Inflammatory macrophage treated with lipopolysaccharide for 4 hours (primary cell): ENCODE results near the gene HSFX3.
A peak's percentile ranks its signal among the peaks of the same experiment; 100 is the strongest.
"Not testable (repeated sequence)": the region's sequence is repeated elsewhere in the genome, so short reads cannot be mapped to it uniquely, and the experiment has no call there.

Experiments used
- DNase-seq: peaks from one replicate; pipeline ENCODE4 v3.0.0-alpha.2; 2020

The HSFX3 gene

GRCh38 chrX:149516604-149517003, 33.1 kb downstream of the HSFX3 start:
- DNase-seq, result no peak

- peak; percentile 23 for DNase-seq
These were observed 33.6 kb downstream of the HSFX3 start for GRCh38 chrX:149515954-149516602.

GRCh38 chrX:149513825-149514428, 35.8 kb downstream of the HSFX3 start:
- no peak for DNase-seq

- peak; percentile 51 for DNase-seq
These were observed 37.4 kb downstream of the HSFX3 start for GRCh38 chrX:149512225-149512885.

GRCh38 chrX:149511081-149511480, 38.6 kb downstream of the HSFX3 start:
- no peak for DNase-seq

GRCh38 chrX:149510386-149510785, 39.3 kb downstream of the HSFX3 start:
- peak; percentile 41 for DNase-seq

GRCh38 chrX:149508467-149508866, 41.3 kb downstream of the HSFX3 start:
- no peak for DNase-seq

- no peak for DNase-seq
These were observed 43.4 kb downstream of the HSFX3 start for GRCh38 chrX:149506349-149506748.

GRCh38 chrX:149505671-149506070, 44.1 kb downstream of the HSFX3 start:
- DNase-seq, result no peak

GRCh38 chrX:149504915-149505651, 44.6 kb downstream of the HSFX3 start, which contains the start of gene IDS:
Gene IDS, minus strand, starts transcription at chrX:149505306. Its CDS starts 169 bp downstream, at chrX:149505137.
- DNase-seq, result peak; percentile 88

- peak; percentile 39 for DNase-seq
These were observed 45.4 kb downstream of the HSFX3 start for GRCh38 chrX:149504226-149504914.

GRCh38 chrX:149503446-149503845, 46.3 kb downstream of the HSFX3 start:
- peak; percentile 62 for DNase-seq

GRCh38 chrX:149502923-149503322, 46.8 kb downstream of the HSFX3 start:
- DNase-seq, result not testable (repeated sequence)

GRCh38 chrX:149499766-149500165, 50.0 kb downstream of the HSFX3 start:
- DNase-seq, result no peak

- no peak for DNase-seq
These were observed 51.0 kb downstream of the HSFX3 start for GRCh38 chrX:149498767-149499166.
